Activated T-helper 2 cell treated with anti-CD3 and anti-CD28 coated beads, Interferon-gamma antibody, Interleukin-2, Interleukin-4, amounts not matched to agents 10 μg/mL and 5 μg/mL and 100 μg/mL, durations not matched to agents 14 hours and 24 hours and 36 hours (primary cell): ENCODE results near the gene EBI3. TPM values are rescaled to one million over a fixed set of nuclear protein-coding genes. Genes with fewer than 3 reads are reported as not detected.
"Not testable (repeated sequence)": the region's sequence is repeated elsewhere in the genome, so short reads cannot be mapped to it uniquely, and the experiment has no call there.

Experiments used
- DNase-seq: peaks from one replicate; pipeline ENCODE4 v3.0.0; 2021; ENCODE audit warnings: low spot score
- H3K27ac Mint-ChIP-seq: one replicate; pipeline ENCODE4 v1.8.0; 2021; ENCODE audit warnings: mixed read lengths
- H3K27me3 Mint-ChIP-seq: one replicate; pipeline ENCODE4 v1.8.0; 2021; ENCODE audit warnings: low read depth, mixed read lengths
- H3K36me3 Mint-ChIP-seq: one replicate; pipeline ENCODE4 v1.8.0; 2021; ENCODE audit warnings: low read depth, mixed read lengths
- H3K4me1 Mint-ChIP-seq: one replicate; pipeline ENCODE4 v1.8.0; 2021; ENCODE audit warnings: low read depth, mixed read lengths
- H3K4me3 Mint-ChIP-seq: one replicate; pipeline ENCODE4 v1.8.0; 2021; ENCODE audit warnings: low read depth, mild to moderate bottlenecking, moderate library complexity, mixed read lengths
- H3K9me3 Mint-ChIP-seq: one replicate; pipeline ENCODE4 v1.8.0; 2021; ENCODE audit warnings: mixed read lengths
- intact Hi-C: fragments of 100-400 bp; cut with micrococcal nuclease; formaldehyde crosslinking; loops from one replicate; pipeline ENCODE4 v1.15.1; 2023
- total RNA-seq: library from RNA; stranded (reverse); gene quantifications from 2 replicates; pipeline ENCODE4 v1.2.3, GENCODE V29; 2022

Gene EBI3
- total RNA-seq, 1 donor from 2014 or later: 47.0 TPM

DNA sequence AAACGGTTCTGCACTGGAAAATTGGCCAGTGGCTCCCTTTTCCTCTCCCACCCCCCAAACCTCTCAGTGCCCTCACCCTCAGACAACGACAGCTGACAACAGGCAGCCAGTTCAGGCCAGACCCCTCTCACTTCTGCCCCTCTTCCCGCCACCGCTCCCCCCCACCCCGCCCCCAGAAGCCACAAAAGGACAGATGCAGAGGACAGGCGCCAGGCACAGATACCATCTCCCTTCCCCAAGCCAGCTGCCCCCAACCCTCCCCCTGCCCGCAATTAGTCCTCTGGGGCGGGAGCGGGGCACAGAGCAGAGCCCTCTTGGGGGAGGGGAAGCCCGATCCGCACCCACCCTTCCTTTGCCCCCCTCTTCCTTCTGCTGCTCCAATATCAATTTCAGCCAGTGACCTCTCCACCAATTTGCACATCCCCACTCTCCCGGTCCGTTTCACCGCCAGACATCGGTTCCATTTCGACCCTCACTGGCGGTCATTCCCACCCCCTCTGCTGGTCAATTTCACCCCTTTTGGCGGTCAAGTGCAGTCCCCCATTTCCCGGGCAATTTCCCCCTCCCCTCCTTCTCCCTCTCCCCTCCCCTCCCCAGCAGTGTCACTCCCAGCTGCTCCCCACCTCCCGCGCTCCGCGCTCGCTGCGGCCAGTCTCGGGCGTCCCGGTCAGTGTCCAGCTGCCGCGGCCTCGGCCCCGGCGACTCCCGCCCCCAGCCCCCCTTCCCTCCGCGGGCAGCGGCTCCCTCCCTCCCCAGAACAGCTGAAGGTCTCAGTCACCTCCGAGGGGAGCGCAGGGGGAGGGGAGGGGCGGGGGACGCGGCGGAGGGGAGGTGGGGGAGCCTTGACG, 49.3 kb downstream of the EBI3 start, which contains the start of gene SHD:
TSS of gene SHD (plus strand) at position 848 of the 848 bp plus-strand sequence. CDS start 798 bp downstream, outside the sequence.
- no peak for DNase-seq
- Mint-ChIP-seq H3K4me3 (no peak within 1 kb of the TSS), H3K36me3 (no peaks in the 10 kb centered on the region), H3K9me3 (no peaks in the 10 kb centered on the region), H3K27ac (no peak within 1 kb of the TSS), H3K27me3 (peaks cover 18% of the 10 kb centered on the region), H3K4me1 (no peaks in the 10 kb centered on the region)
- intact Hi-C loops: no loop called here

DNA sequence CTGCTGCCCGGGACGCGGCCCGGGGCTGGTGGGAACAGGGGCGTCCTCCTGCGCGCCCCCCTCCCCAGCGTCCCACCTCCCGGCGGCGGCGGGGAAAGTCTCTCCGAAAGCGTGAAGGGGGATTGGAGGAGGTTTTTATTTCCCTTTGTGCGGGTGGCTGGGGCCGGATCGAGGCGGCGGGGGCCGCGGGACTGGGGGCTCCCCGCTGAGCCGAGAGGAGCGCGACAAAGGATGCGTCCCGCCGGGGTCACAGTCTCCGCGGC, 49.9 kb downstream of the EBI3 start:
- no peaks in the 10 kb centered on the region for H3K36me3 Mint-ChIP-seq
- intact Hi-C loops: no loop called here
- no peak overlapping the region for H3K4me3 Mint-ChIP-seq
- DNase-seq: no peak
- no peaks in the 10 kb centered on the region for H3K9me3 Mint-ChIP-seq
- no peak overlapping the region for H3K27ac Mint-ChIP-seq
- no peaks in the 10 kb centered on the region for H3K4me1 Mint-ChIP-seq
- H3K27me3 Mint-ChIP-seq: peaks cover 18% of the 10 kb centered on the region

DNA sequence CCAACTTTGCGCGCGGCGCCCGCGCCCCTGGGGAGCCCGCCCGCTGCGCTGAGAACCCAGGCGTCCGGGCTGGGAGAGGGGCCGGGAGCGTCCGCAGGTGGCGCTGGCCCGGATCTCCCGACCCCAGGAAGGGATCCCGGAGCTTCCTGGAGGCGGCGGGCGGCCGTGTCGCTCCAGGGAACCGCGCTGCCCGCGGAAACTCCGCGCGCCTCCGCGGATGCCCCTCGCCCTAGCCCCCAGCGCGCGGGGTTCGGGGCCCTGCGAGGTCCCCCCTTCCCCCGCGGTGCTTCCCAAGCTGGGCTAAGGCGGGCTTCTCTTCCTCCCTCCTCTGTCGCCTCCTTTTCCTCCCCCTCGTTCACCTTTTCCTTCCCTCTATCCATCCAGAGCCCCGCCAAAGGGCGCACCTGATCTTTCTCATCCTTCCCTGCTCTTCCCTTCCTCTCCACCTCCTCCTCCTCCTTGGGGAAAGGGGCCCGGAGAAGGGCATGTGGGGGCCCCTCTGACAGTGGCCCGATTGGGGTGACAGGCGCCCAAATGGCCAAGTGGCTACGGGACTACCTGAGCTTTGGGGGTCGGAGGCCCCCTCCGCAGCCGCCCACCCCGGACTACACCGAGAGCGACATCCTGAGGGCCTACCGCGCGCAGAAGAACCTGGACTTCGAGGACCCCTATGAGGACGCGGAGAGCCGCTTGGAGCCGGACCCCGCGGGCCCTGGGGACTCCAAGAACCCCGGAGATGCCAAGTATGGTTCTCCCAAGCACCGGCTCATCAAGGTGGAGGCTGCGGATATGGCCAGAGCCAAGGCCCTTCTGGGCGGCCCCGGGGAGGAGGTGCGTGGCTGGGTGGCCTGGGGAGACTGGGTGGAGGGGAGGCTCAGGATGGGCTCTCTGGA, 50.5 kb downstream of the EBI3 start:
- DNase-seq: no peak
- Mint-ChIP-seq H3K27ac (no peak overlapping the region), H3K27me3 (peaks cover 18% of the 10 kb centered on the region), H3K4me3 (no peak overlapping the region), H3K4me1 (no peaks in the 10 kb centered on the region), H3K36me3 (no peaks in the 10 kb centered on the region), H3K9me3 (no peaks in the 10 kb centered on the region)
- intact Hi-C loops: no loop called here

DNA sequence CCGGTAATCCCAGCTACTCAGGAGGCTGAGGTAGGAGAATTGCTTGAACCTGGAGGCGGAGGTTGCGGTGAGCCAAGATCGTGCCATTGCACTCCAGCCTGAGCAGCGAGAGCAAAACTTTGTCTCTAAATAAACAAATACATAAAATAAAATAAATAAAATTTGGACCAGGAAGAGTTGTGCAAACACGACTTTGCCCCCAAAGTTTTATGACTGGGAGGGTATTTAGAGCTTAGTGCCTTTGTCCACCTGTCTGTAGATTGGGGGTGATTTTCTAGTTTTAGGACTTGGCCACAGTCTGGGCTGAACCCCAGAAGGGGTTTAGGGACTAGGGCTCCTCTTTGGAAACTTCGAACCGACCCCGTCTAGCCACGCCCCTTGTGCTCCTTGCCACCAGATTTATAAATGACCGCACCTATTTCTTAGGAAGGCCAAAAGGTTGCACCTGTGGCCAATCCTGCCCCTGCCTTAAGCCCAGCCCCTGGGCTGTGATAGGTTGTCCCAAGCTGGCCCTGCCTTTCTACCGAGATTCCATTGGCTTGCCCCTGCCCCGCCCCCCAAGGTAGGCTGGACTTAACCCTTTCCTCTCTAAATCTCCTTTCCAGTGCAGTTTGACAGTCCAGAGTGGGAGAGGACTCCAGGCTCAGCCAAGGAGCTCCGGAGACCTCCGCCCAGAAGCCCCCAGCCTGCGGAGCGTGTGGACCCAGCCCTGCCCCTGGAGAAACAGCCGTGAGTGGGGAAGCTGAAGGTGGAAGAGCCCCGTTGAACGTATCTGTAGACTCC, 55.0 kb downstream of the EBI3 start:
- Mint-ChIP-seq H3K36me3 (no peaks in the 10 kb centered on the region), H3K27ac (no peak overlapping the region), H3K27me3 (peaks cover 8% of the 10 kb centered on the region), H3K4me3 (no peak overlapping the region), H3K4me1 (no peaks in the 10 kb centered on the region), H3K9me3 (no peaks in the 10 kb centered on the region)
- DNase-seq: no peak
- intact Hi-C loops: no loop called here

DNA sequence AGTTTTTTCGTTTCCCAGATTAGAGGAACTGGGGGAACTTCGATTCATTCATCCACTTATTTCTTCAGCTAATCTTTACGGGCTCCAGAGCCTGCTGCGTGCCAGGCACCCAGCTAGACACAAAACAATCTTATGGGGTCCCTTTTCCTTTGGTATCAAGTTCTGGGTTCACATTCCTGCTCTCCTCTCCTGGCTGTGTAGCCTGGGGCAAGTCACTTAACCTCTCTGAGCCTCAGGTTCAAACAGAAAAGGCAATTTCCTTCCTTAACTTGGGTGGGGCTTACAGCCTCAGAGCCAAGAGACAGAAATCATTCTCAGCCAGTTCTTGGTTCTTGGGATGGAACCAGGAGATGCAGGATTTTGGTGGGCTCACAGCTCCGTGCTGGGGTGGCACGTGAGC, 55.7 kb downstream of the EBI3 start:
- Mint-ChIP-seq H3K36me3 (no peaks in the 10 kb centered on the region), H3K27ac (no peak overlapping the region), H3K4me1 (no peaks in the 10 kb centered on the region), H3K9me3 (no peaks in the 10 kb centered on the region), H3K27me3 (peaks cover 4% of the 10 kb centered on the region), H3K4me3 (no peak overlapping the region)
- DNase-seq: no peak
- intact Hi-C loops: no loop called here

DNA sequence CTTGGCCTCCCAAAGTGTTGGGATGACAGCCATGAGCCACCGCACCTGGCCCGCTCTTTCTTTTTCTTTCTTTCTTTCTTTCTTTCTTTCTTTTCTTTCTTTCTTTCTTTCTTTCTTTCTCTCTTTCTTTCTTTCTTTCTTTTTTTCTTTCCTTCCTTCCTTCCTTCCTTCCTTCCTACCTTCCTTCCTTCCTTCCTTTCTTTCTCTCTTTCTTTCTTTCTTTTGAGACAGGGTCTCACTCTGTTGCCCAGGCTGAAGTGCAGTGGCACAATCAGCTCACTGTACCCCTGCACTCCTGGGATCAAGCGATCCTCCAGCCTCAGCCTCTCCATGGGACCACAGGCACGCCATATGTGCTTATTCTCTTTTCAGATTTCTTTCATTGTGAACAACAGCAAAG, 56.8 kb downstream of the EBI3 start:
- H3K4me3 Mint-ChIP-seq, intact Hi-C loops, H3K4me1 Mint-ChIP-seq, DNase-seq, H3K27me3 Mint-ChIP-seq, H3K9me3 Mint-ChIP-seq, H3K27ac Mint-ChIP-seq, H3K36me3 Mint-ChIP-seq: not testable (repeated sequence)

Other genes starting within 250 kb of the EBI3 start
- 2,377 and 2,451 TPM in 2 replicates for gene EEF2, start 244.1 kb upstream of the EBI3 start, total RNA-seq
- gene PIAS4, start 221.8 kb upstream of the EBI3 start, total RNA-seq: 31.5 and 36.3 TPM in 2 replicates
- gene ZBTB7A, start 162.6 kb upstream of the EBI3 start, total RNA-seq: 39.9 and 41.2 TPM in 2 replicates
- 131 and 141 TPM in 2 replicates for gene MAP2K2, start 105.4 kb upstream of the EBI3 start, total RNA-seq
- 1.6 and 2.5 TPM in 2 replicates for gene CREB3L3, start 75.9 kb upstream of the EBI3 start, total RNA-seq
- gene SIRT6, start 47.0 kb upstream of the EBI3 start, total RNA-seq: 34.6 and 42.4 TPM in 2 replicates
- 0.30 and 0.50 TPM in 2 replicates for gene ANKRD24, start 46.8 kb upstream of the EBI3 start, total RNA-seq
- 29.7 and 30.8 TPM in 2 replicates for gene YJU2, start 17.6 kb downstream of the EBI3 start, total RNA-seq
- 0.46 and 1.2 TPM in 2 replicates for gene SHD, start 49.7 kb downstream of the EBI3 start, total RNA-seq
- gene TMIGD2, start 72.9 kb downstream of the EBI3 start, total RNA-seq: 9.2 and 10.8 TPM in 2 replicates
- gene FSD1, start 75.1 kb downstream of the EBI3 start, total RNA-seq: 26.8 and 32.8 TPM in 2 replicates
- gene STAP2, start 109.3 kb downstream of the EBI3 start, total RNA-seq: 15.4 and 17.1 TPM in 2 replicates
- gene MPND, start 114.0 kb downstream of the EBI3 start, total RNA-seq: 19.3 and 20.2 TPM in 2 replicates
- 49.2 and 56.3 TPM in 2 replicates for gene SH3GL1, start 171.0 kb downstream of the EBI3 start, total RNA-seq
- gene CHAF1A, start 173.1 kb downstream of the EBI3 start, total RNA-seq: 81.9 and 87.8 TPM in 2 replicates
- gene UBXN6, start 228.3 kb downstream of the EBI3 start, total RNA-seq: 51.7 and 52.8 TPM in 2 replicates
- 61.9 and 75.6 TPM in 2 replicates for gene HDGFL2, start 242.8 kb downstream of the EBI3 start, total RNA-seq